ENCODE measurements around the gene LGI4.

Gene LGI4

GRCh38 chr19:35176181-35176570, 41.3 kb upstream of the LGI4 start:
- Histone ChIP-seq H3K4me2 (ENCODE audit: low read depth, low read length, poor library complexity, severe bottlenecking) (no peak overlapping the region), H3K9me3 (ENCODE audit: insufficient read depth, low read depth, low read length) (peaks cover 3% of the 10 kb centered on the region; the same call in 1 of the 2 replicates), H3K36me3 (ENCODE audit: insufficient read depth, low read length) (peaks cover 6% of the 10 kb centered on the region; the same call in 1 of the 2 replicates), H3K4me3 (ENCODE audit: low read length, poor library complexity, severe bottlenecking) (no peak overlapping the region), H3K4me1 (ENCODE audit: insufficient read depth, low read length, poor library complexity, severe bottlenecking) (peaks cover 15% of the 10 kb centered on the region), H3K27me3 (ENCODE audit: insufficient read depth, low read length, poor library complexity, severe bottlenecking) (no peaks in the 10 kb centered on the region), H3K9ac (ENCODE audit: low read depth, low read length, poor library complexity, severe bottlenecking) (no peak overlapping the region), H4K20me1 (ENCODE audit: insufficient read depth, low read length, poor library complexity, severe bottlenecking) (no peaks in the 10 kb centered on the region), H3K9me2 (replicated peaks; ENCODE audit: low read depth, low read length) (no peaks in the 10 kb centered on the region), H3F3A (ENCODE audit: low read depth) (0 out of 2 replicates have a peak, but pooled peaks cover 4% of the 10 kb centered on the region), H3K79me2 (ENCODE audit: insufficient read depth, low read length) (no peaks in the 10 kb centered on the region), H2AFZ (ENCODE audit: low read length) (no peak overlapping the region)
- TF ChIP-seq EZH2phosphoT487 (IDR thresholded peaks at IDR 0.05; ENCODE audit: borderline replicate concordance) = no peak

- TF ChIP-seq EZH2phosphoT487 (IDR thresholded peaks at IDR 0.05; ENCODE audit: borderline replicate concordance) (no peak), CTCF (conservative IDR thresholded peaks at IDR 0.05; ENCODE audit: low read length) (no peak)
- H3K36me3 ChIP-seq (ENCODE audit: insufficient read depth, low read length) = peaks cover 20% of the 10 kb centered on the region; the same call in 1 of the 2 replicates
- no peaks in the 10 kb centered on the region for H4K20me1 ChIP-seq (ENCODE audit: insufficient read depth, low read length, poor library complexity, severe bottlenecking)
- peaks cover 3% of the 10 kb centered on the region; the same call in 1 of the 2 replicates for H3K9me3 ChIP-seq (ENCODE audit: insufficient read depth, low read depth, low read length)
- 0 out of 2 replicates have a peak, but pooled peaks cover 4% of the 10 kb centered on the region for H3F3A ChIP-seq (ENCODE audit: low read depth)
- no peaks in the 10 kb centered on the region for H3K79me2 ChIP-seq (ENCODE audit: insufficient read depth, low read length)
- H3K4me1 ChIP-seq (ENCODE audit: insufficient read depth, low read length, poor library complexity, severe bottlenecking) = peaks cover 12% of the 10 kb centered on the region
- no peak overlapping the region for H3K4me2 ChIP-seq (ENCODE audit: low read depth, low read length, poor library complexity, severe bottlenecking)
- H2AFZ ChIP-seq (ENCODE audit: low read length) = no peak overlapping the region
- no peak overlapping the region for H3K4me3 ChIP-seq (ENCODE audit: low read length, poor library complexity, severe bottlenecking)
- no peaks in the 10 kb centered on the region for H3K9me2 ChIP-seq (replicated peaks; ENCODE audit: low read depth, low read length)
- H3K27me3 ChIP-seq (ENCODE audit: insufficient read depth, low read length, poor library complexity, severe bottlenecking) = no peaks in the 10 kb centered on the region
- H3K9ac ChIP-seq (ENCODE audit: low read depth, low read length, poor library complexity, severe bottlenecking) = no peak overlapping the region
Measured at GRCh38 chr19:35174226-35174625, 39.4 kb upstream of the LGI4 start.

- Histone ChIP-seq H3K27me3 (ENCODE audit: insufficient read depth, low read length, poor library complexity, severe bottlenecking) (no peaks in the 10 kb centered on the region), H3K79me2 (ENCODE audit: insufficient read depth, low read length) (no peaks in the 10 kb centered on the region)
- TF ChIP-seq EZH2phosphoT487 (IDR thresholded peaks at IDR 0.05; ENCODE audit: borderline replicate concordance) (no peak), CTCF (conservative IDR thresholded peaks at IDR 0.05; ENCODE audit: low read length) (no peak)
Measured at GRCh38 chr19:35171730-35172129, 36.9 kb upstream of the LGI4 start.

More at GRCh38 chr19:35171730-35172129, 36.9 kb upstream of the LGI4 start:
- Histone ChIP-seq H3K36me3 (ENCODE audit: insufficient read depth, low read length) (peaks cover 23% of the 10 kb centered on the region; the same call in 1 of the 2 replicates), H3K9ac (ENCODE audit: low read depth, low read length, poor library complexity, severe bottlenecking) (peak overlapping the region; percentile 51), H3F3A (ENCODE audit: low read depth) (peaks cover 8% of the 10 kb centered on the region; the same call in 1 of the 2 replicates), H3K9me3 (ENCODE audit: insufficient read depth, low read depth, low read length) (no peaks in the 10 kb centered on the region), H3K4me1 (ENCODE audit: insufficient read depth, low read length, poor library complexity, severe bottlenecking) (peaks cover 29% of the 10 kb centered on the region), H3K9me2 (replicated peaks; ENCODE audit: low read depth, low read length) (no peaks in the 10 kb centered on the region), H4K20me1 (ENCODE audit: insufficient read depth, low read length, poor library complexity, severe bottlenecking) (no peaks in the 10 kb centered on the region), H3K4me2 (ENCODE audit: low read depth, low read length, poor library complexity, severe bottlenecking) (peak overlapping the region; percentile 61), H2AFZ (ENCODE audit: low read length) (no peak overlapping the region), H3K4me3 (ENCODE audit: low read length, poor library complexity, severe bottlenecking) (peak overlapping the region; percentile 40)
